GM12878 (cell line): ENCODE data around the gene METTL4. TPM values are rescaled to one million over a fixed set of nuclear protein-coding genes. Genes with fewer than 3 reads are reported as not detected.

Experiments used
- ATAC-seq: fragments of 200-7000 bp; cut with Tn5 transposase; 3 replicates; pipeline ENCODE4 v1.9.1; 2020; ENCODE audit warnings: mild to moderate bottlenecking, moderate library complexity
- BruUV-seq: library from RNA; stranded (reverse); fragments of 400-500 nt; replicated peaks from 2 replicates; lab custom pipeline; 2021; lab: Mats Ljungman, UMichigan
- CTCF ChIA-PET: fragments of 300-600 bp; sonication (Branson Sonifier 250); formaldehyde crosslinking; extraction: SDS; loops from one replicate; lab custom pipeline; 2021; ENCODE audit warnings: inconsistent platforms; lab: Yijun Ruan, JAX
- POLR2A ChIA-PET: fragments of 350-600 bp; formaldehyde crosslinking; extraction: SDS; loops from one replicate; lab custom pipeline; 2021; ENCODE audit warnings: inconsistent platforms; lab: Charles Lee
- RAD21 ChIA-PET: fragments of 300-600 bp; sonication (Branson Sonifier 250); formaldehyde crosslinking; loops from one replicate; lab custom pipeline; 2023; ENCODE audit warnings: antibody characterized with exemption; ENCODE audit not compliant: unreplicated experiment; lab: Charles Lee
- SMC1A ChIA-PET: fragments of 300-600 bp; sonication (Branson Sonifier 250); formaldehyde crosslinking; loops from one replicate; lab custom pipeline; 2023; ENCODE audit not compliant: unreplicated experiment, uncharacterized antibody; lab: Charles Lee
- DNase-seq: peaks from one replicate; pipeline ENCODE4 v3.0.0-alpha.2; 2011; ENCODE audit warnings: low read depth, low spot score
- FAIRE-seq: peaks from 3 replicates; lab custom pipeline; 2011; peaks lifted over from hg19 to GRCh38; lab: Jason Lieb, UNC
- H2AFZ ChIP-seq: 2 replicates; pipeline ENCODE4 v1.6.0; 2011; ENCODE audit warnings: low read depth, low read length, control low read depth; ENCODE audit not compliant: control insufficient read depth
- H3K27ac ChIP-seq: 2 replicates; pipeline ENCODE4 v1.5.1; 2011; ENCODE audit warnings: control low read depth; ENCODE audit not compliant: control insufficient read depth, insufficient read depth
- H3K27me3 ChIP-seq, 2 experiments: replicated peaks in 1 of 2; 2 replicates each; pipeline versions ENCODE4 v1.6.0 to v1.6.1; 2011; ENCODE audit warnings: low read length in 1 of 2; ENCODE audit not compliant: control insufficient read depth in 2 of 2, insufficient read depth in 2 of 2
- H3K36me3 ChIP-seq, 2 experiments: 2 replicates each; pipeline ENCODE4 v1.5.1; 2011; ENCODE audit warnings: low read length in 1 of 2; ENCODE audit not compliant: control insufficient read depth in 2 of 2, insufficient read depth in 2 of 2
- H3K4me1 ChIP-seq: 2 replicates; pipeline ENCODE4 v1.6.1; 2011; ENCODE audit warnings: mild to moderate bottlenecking, low read length, moderate library complexity, mixed read lengths; ENCODE audit not compliant: control insufficient read depth, insufficient read depth
- H3K4me2 ChIP-seq: 2 replicates; pipeline ENCODE4 v1.6.0; 2011; ENCODE audit warnings: control low read depth; ENCODE audit not compliant: control insufficient read depth, insufficient read depth
- H3K4me3 ChIP-seq: fragments of 200-600 bp; sonication (generic); 2 replicates; pipeline ENCODE4 v1.5.1; 2016
- H3K79me2 ChIP-seq: 2 replicates; pipeline ENCODE4 v1.6.0; 2011; ENCODE audit warnings: low read length; ENCODE audit not compliant: control insufficient read depth, insufficient read depth
- H3K9ac ChIP-seq: 2 replicates; pipeline ENCODE4 v1.8.0; 2011; ENCODE audit warnings: low read length, control low read depth, mixed read lengths; ENCODE audit not compliant: control insufficient read depth, insufficient read depth
- H3K9me3 ChIP-seq: replicated peaks from 3 replicates; pipeline ENCODE4 v1.5.1; 2011; ENCODE audit warnings: mild to moderate bottlenecking, low read length; ENCODE audit not compliant: control insufficient read depth, insufficient read depth
- H4K20me1 ChIP-seq: 2 replicates; pipeline ENCODE4 v1.6.0; 2011; ENCODE audit not compliant: control insufficient read depth, insufficient read depth
- E2F4 ChIP-seq: IDR thresholded peaks from 2 replicates; pipeline ENCODE4 v1.6.1; 2012; ENCODE audit warnings: low read depth, low read length, improper control_type of control experiment
- PML ChIP-seq: IDR thresholded peaks from 2 replicates; pipeline ENCODE4 v1.6.1; 2012; ENCODE audit warnings: low read length, inconsistent platforms
- ZNF592 ChIP-seq: fragments of 450-650 bp; IDR thresholded peaks from 2 replicates; pipeline ENCODE4 v1.6.1; 2017; ENCODE audit warnings: mild to moderate bottlenecking, moderate library complexity
- WGBS: methylation state at CpG from one replicate; pipeline ENCODE4 v1.1.6; 2016; ENCODE audit warnings: low lambda C conversion rate; ENCODE audit not compliant: insufficient replicate concordance, insufficient coverage; ENCODE audit errors: missing lambda C conversion rate; 5-methylcytosine and 5-hydroxymethylcytosine counted together
- in situ Hi-C: fragments of 300-500 bp; cut with MboI; formaldehyde crosslinking; loops from 9 replicates; pipeline ENCODE4 v1.14.3; 2018; ENCODE audit warnings: mixed read lengths
- intact Hi-C: fragments of 100-400 bp; cut with micrococcal nuclease; formaldehyde crosslinking; loops from one replicate; pipeline ENCODE4 v1.14.2; 2022; ENCODE audit not compliant: unreplicated experiment
- polyA plus RNA-seq, 11 experiments: library from polyadenylated mRNA; depleted of rRNA in 4 of 11; unstranded in 6 of 11; stranded (reverse) in 5 of 11; fragments of >200 nt; fragmentation: Nextera tagmentation in 4 of 11; fragmentation: Illumina TruSeq in 1 of 11; extraction: Ambion mirVana in 4 of 11; extraction: Trizol in 1 of 11; gene quantifications; 1 replicate in 1 of 11; 2 replicates in 10 of 11; pipeline versions ENCODE4 v1.2.1 to v1.2.3, GENCODE V29; 2011 to 2016; ENCODE audit warnings: inconsistent platforms in 2 of 11, missing spikeins in 2 of 11, low read depth in 1 of 11
- total RNA-seq, 4 experiments: library from RNA; depleted of rRNA in 3 of 4; stranded (reverse); fragments of >200 nt in 3 of 4; fragmentation: Illumina TruSeq in 1 of 4; extraction: Trizol in 1 of 4; gene quantifications; 2 replicates each; pipeline versions ENCODE4 v1.2.1 to v1.2.3, GENCODE V29; 2013 to 2021

The METTL4 gene
- total and polyA plus RNA-seq, 10 of the 15 experiments (the other 5 are each of a cell fraction or from before 2014, with no cell fraction given), result 4.9 to 15.2 (median 12.3) TPM

GRCh38 chr18:2568605-2569004, 2.7 kb downstream of the METTL4 start (continued):
- no peak for TF ChIP-seq E2F4

GRCh38 chr18:2568129-2568528, 3.2 kb downstream of the METTL4 start:
- H3K4me2 ChIP-seq, result no peak overlapping the region
- RAD21 ChIA-PET, result no interaction called here
- SMC1A ChIA-PET, result no interaction called here
- FAIRE-seq (no peak), DNase-seq (no peak), ATAC-seq (no peak)
- BruUV-seq, result no TSS peak
- no peak overlapping the region for H3K4me3 ChIP-seq
- H3K9ac ChIP-seq, result no peak overlapping the region
- POLR2A ChIA-PET, result no interaction called here
- H3K36me3 ChIP-seq, result peaks cover 0 to 4% of the 10 kb centered on the region in 2 experiments; a peak in 1 of 4 replicates
- H4K20me1 ChIP-seq, result no peaks in the 10 kb centered on the region
- no peak overlapping the region for H2AFZ ChIP-seq
- H3K79me2 ChIP-seq, result peaks cover 40% of the 10 kb centered on the region
- CTCF ChIA-PET, result no interaction called here
- H3K9me3 ChIP-seq, result no peaks in the 10 kb centered on the region
- no peaks in the 10 kb centered on the region for H3K27me3 ChIP-seq
- no peak overlapping the region for H3K27ac ChIP-seq
- peaks cover 5% of the 10 kb centered on the region for H3K4me1 ChIP-seq
- intact Hi-C loops, result no loop called here
- WGBS, result 81% methylated on average over 6 of the region's 6 CpGs
- in situ Hi-C loops, result no loop called here
- no peak for TF ChIP-seq ZNF592
- TF ChIP-seq PML, result no peak
